K562 (cell line): ENCODE data around the gene PPM1D. TPM values are rescaled to one million over a fixed set of nuclear protein-coding genes. Genes with fewer than 3 reads are reported as not detected.

Source experiments
- ARID2 ChIP-seq: fragments of 450-650 bp; IDR thresholded peaks from 2 replicates; pipeline ENCODE4 v1.6.1; 2017; ENCODE audit warnings: antibody characterized with exemption, mild to moderate bottlenecking
- BHLHE40 ChIP-seq: IDR thresholded peaks from 2 replicates; pipeline ENCODE4 v1.6.1; 2011; ENCODE audit warnings: low read length, improper control_type of control experiment
- CBX8 ChIP-seq: fragments of 200-600 bp; sonication (generic); IDR thresholded peaks from 2 replicates; pipeline ENCODE4 v1.6.1; 2012; ENCODE audit warnings: borderline replicate concordance, mixed run types, low read depth, mild to moderate bottlenecking, moderate library complexity, mixed read lengths, low read length, control low read depth, inconsistent platforms; ENCODE audit not compliant: poor library complexity, severe bottlenecking; ENCODE audit errors: extremely low read depth
- CXXC5 ChIP-seq: fragments of 250-450 bp; sonication (Bioruptor Pico); IDR thresholded peaks from 2 replicates; pipeline ENCODE4 v1.8.0; 2022; ENCODE audit warnings: inconsistent platforms, mild to moderate bottlenecking, moderate library complexity
- DDX20 ChIP-seq: fragments of 450-650 bp; IDR thresholded peaks from 2 replicates; pipeline ENCODE4 v1.6.1; 2016; ENCODE audit warnings: missing genetic modification characterization, low read depth, mild to moderate bottlenecking, missing compliant biosample characterization, moderate library complexity
- MAZ ChIP-seq, 2 experiments: fragments of 450-650 bp in 1 of 2; sonication (generic) in 1 of 2; formaldehyde crosslinking; IDR thresholded peaks in 1 of 2; conservative IDR thresholded peaks in 1 of 2; 2 replicates each; pipeline versions ENCODE4 v1.4.0 to v1.5.0; 2020; ENCODE audit warnings: mild to moderate bottlenecking in 1 of 2, missing genetic modification reagents in 1 of 2
- NBN ChIP-seq: fragments of 450-650 bp; IDR thresholded peaks from 2 replicates; pipeline ENCODE4 v1.6.1; 2016; ENCODE audit warnings: low read depth, mild to moderate bottlenecking
- NFE2 ChIP-seq: IDR thresholded peaks from 2 replicates; pipeline ENCODE4 v1.6.1; 2014; ENCODE audit warnings: antibody characterized with exemption, low read depth
- PHF8 ChIP-seq: fragments of 200-600 bp; sonication (generic); IDR thresholded peaks from 2 replicates; pipeline ENCODE4 v1.6.1; 2012; ENCODE audit warnings: mixed run types, mild to moderate bottlenecking, inconsistent platforms, low read length, moderate library complexity, borderline replicate concordance
- PHTF2 ChIP-seq: fragments of 250-450 bp; sonication (Bioruptor Pico); IDR thresholded peaks from 2 replicates; pipeline ENCODE4 v1.5.0; 2021; ENCODE audit warnings: mild to moderate bottlenecking
- POLR2AphosphoS5 ChIP-seq: IDR thresholded peaks from 2 replicates; pipeline ENCODE4 v1.6.1; 2011; ENCODE audit warnings: mild to moderate bottlenecking, low read depth, low read length, moderate library complexity; ENCODE audit not compliant: control insufficient read depth, insufficient read depth
- SIRT6 ChIP-seq: IDR thresholded peaks from one replicate; pipeline ENCODE4 v1.6.1; 2012; ENCODE audit warnings: low read depth, mild to moderate bottlenecking, control low read depth, inconsistent platforms, low read length, moderate library complexity
- polyA plus RNA-seq, 8 experiments: library from polyadenylated mRNA; depleted of rRNA in 4 of 8; stranded (reverse) in 5 of 8; unstranded in 3 of 8; fragments of >200 nt; fragmentation: Nextera tagmentation in 2 of 8; fragmentation: Illumina TruSeq in 1 of 8; extraction: Ambion mirVana in 2 of 8; extraction: Trizol in 1 of 8; gene quantifications; 2 replicates each; pipeline versions ENCODE4 v1.2.1 to v1.2.3, GENCODE V29; 2011 to 2014; ENCODE audit warnings: inconsistent platforms in 1 of 8, missing spikeins in 1 of 8
- total RNA-seq, 7 experiments: library from RNA; depleted of rRNA in 6 of 7; stranded (reverse); fragments of >200 nt in 6 of 7; fragmentation: Illumina TruSeq in 2 of 7; extraction: Trizol in 2 of 7; gene quantifications; 2 replicates each; pipeline versions ENCODE4 v1.2.1 to v1.2.3, GENCODE V29; 2011 to 2021; ENCODE audit warnings: low replicate concordance in 1 of 7
- TF ChIP-seq, protein P1 (sequence below): fragments of 250-450 bp; sonication (Bioruptor Pico); IDR thresholded peaks from 2 replicates; pipeline ENCODE4 v1.4.0; 2020
- TF ChIP-seq, protein P2 (sequence below): fragments of 200-800 bp; sonication (Bioruptor generic); IDR thresholded peaks from 2 replicates; pipeline ENCODE4 v1.6.1; 2016; ENCODE audit warnings: missing genetic modification characterization, missing compliant biosample characterization
- TF ChIP-seq, protein P3 (sequence below): fragments of 250-450 bp; sonication (Bioruptor Pico); IDR thresholded peaks from 2 replicates; pipeline ENCODE4 v1.4.0; 2020; ENCODE audit warnings: mild to moderate bottlenecking

The PPM1D gene
- total and polyA plus RNA-seq, 9 of the 15 experiments (the other 6 are each of a cell fraction or from before 2014, with no cell fraction given), result 2.1 to 19.0 (median 7.8) TPM

DNA sequence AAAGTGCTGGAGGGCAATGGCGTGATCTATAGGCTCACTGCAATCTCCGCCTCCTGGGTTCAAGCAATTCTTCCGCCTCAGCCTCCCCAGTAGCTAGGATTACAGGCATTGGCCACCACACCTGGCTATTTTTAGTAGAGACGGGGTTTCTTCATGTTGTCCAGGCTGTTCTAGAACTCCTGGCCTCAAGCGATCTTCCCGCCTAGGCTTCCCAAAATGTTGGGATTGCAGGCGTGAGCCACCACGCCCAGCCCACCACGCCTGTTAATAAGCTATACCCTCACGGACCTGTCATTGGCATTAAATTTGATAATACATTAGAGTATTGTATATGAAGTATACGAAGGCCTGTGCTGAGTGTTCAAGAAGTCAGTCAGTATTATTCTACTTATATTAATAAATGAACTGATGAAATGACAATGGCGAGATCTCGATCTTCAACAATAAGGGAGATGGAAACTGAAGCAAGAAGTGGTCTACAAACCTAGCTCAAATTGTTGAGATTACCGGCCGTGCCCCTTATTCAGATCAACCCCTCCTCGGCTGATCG, 76.8 kb downstream of the PPM1D start (continued):
- TF ChIP-seq, protein P1, sequence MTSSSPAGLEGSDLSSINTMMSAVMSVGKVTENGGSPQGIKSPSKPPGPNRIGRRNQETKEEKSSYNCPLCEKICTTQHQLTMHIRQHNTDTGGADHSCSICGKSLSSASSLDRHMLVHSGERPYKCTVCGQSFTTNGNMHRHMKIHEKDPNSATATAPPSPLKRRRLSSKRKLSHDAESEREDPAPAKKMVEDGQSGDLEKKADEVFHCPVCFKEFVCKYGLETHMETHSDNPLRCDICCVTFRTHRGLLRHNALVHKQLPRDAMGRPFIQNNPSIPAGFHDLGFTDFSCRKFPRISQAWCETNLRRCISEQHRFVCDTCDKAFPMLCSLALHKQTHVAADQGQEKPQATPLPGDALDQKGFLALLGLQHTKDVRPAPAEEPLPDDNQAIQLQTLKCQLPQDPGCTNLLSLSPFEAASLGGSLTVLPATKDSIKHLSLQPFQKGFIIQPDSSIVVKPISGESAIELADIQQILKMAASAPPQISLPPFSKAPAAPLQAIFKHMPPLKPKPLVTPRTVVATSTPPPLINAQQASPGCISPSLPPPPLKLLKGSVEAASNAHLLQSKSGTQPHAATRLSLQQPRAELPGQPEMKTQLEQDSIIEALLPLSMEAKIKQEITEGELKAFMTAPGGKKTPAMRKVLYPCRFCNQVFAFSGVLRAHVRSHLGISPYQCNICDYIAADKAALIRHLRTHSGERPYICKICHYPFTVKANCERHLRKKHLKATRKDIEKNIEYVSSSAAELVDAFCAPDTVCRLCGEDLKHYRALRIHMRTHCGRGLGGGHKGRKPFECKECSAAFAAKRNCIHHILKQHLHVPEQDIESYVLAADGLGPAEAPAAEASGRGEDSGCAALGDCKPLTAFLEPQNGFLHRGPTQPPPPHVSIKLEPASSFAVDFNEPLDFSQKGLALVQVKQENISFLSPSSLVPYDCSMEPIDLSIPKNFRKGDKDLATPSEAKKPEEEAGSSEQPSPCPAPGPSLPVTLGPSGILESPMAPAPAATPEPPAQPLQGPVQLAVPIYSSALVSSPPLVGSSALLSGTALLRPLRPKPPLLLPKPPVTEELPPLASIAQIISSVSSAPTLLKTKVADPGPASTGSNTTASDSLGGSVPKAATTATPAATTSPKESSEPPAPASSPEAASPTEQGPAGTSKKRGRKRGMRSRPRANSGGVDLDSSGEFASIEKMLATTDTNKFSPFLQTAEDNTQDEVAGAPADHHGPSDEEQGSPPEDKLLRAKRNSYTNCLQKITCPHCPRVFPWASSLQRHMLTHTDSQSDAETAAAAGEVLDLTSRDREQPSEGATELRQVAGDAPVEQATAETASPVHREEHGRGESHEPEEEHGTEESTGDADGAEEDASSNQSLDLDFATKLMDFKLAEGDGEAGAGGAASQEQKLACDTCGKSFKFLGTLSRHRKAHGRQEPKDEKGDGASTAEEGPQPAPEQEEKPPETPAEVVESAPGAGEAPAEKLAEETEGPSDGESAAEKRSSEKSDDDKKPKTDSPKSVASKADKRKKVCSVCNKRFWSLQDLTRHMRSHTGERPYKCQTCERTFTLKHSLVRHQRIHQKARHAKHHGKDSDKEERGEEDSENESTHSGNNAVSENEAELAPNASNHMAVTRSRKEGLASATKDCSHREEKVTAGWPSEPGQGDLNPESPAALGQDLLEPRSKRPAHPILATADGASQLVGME (CRISPR knock-in tag), result no peak
- TF ChIP-seq CBX8, result no peak
- TF ChIP-seq, protein P2, sequence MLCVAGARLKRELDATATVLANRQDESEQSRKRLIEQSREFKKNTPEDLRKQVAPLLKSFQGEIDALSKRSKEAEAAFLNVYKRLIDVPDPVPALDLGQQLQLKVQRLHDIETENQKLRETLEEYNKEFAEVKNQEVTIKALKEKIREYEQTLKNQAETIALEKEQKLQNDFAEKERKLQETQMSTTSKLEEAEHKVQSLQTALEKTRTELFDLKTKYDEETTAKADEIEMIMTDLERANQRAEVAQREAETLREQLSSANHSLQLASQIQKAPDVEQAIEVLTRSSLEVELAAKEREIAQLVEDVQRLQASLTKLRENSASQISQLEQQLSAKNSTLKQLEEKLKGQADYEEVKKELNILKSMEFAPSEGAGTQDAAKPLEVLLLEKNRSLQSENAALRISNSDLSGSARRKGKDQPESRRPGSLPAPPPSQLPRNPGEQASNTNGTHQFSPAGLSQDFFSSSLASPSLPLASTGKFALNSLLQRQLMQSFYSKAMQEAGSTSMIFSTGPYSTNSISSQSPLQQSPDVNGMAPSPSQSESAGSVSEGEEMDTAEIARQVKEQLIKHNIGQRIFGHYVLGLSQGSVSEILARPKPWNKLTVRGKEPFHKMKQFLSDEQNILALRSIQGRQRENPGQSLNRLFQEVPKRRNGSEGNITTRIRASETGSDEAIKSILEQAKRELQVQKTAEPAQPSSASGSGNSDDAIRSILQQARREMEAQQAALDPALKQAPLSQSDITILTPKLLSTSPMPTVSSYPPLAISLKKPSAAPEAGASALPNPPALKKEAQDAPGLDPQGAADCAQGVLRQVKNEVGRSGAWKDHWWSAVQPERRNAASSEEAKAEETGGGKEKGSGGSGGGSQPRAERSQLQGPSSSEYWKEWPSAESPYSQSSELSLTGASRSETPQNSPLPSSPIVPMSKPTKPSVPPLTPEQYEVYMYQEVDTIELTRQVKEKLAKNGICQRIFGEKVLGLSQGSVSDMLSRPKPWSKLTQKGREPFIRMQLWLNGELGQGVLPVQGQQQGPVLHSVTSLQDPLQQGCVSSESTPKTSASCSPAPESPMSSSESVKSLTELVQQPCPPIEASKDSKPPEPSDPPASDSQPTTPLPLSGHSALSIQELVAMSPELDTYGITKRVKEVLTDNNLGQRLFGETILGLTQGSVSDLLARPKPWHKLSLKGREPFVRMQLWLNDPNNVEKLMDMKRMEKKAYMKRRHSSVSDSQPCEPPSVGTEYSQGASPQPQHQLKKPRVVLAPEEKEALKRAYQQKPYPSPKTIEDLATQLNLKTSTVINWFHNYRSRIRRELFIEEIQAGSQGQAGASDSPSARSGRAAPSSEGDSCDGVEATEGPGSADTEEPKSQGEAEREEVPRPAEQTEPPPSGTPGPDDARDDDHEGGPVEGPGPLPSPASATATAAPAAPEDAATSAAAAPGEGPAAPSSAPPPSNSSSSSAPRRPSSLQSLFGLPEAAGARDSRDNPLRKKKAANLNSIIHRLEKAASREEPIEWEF, result no peak
- TF ChIP-seq, protein P3, sequence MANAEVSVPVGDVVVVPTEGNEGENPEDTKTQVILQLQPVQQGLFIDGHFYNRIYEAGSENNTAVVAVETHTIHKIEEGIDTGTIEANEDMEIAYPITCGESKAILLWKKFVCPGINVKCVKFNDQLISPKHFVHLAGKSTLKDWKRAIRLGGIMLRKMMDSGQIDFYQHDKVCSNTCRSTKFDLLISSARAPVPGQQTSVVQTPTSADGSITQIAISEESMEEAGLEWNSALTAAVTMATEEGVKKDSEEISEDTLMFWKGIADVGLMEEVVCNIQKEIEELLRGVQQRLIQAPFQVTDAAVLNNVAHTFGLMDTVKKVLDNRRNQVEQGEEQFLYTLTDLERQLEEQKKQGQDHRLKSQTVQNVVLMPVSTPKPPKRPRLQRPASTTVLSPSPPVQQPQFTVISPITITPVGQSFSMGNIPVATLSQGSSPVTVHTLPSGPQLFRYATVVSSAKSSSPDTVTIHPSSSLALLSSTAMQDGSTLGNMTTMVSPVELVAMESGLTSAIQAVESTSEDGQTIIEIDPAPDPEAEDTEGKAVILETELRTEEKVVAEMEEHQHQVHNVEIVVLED, result no peak
- TF ChIP-seq CXXC5 (CRISPR knock-in tag), result no peak
- TF ChIP-seq POLR2AphosphoS5, result peak; percentile 39; the same call in 1 of the 2 replicates
- no peak for TF ChIP-seq DDX20
- TF ChIP-seq NFE2, result no peak
- TF ChIP-seq SIRT6, result no peak
- TF ChIP-seq NBN, result no peak
- peak; percentile 46 for TF ChIP-seq PHF8
- TF ChIP-seq BHLHE40, result no peak
- TF ChIP-seq ARID2, result no peak
- no peak for TF ChIP-seq PHTF2 (CRISPR knock-in tag)
- TF ChIP-seq MAZ (CRISPR knock-in tag; conservative IDR thresholded peaks at IDR 0.05 in 1 of 2, IDR thresholded peaks at IDR 0.05 in 1 of 2), result peak in 1 of 2 experiments; percentile 14; a peak in 1 of 4 replicates
